GM12878 (cell line): ENCODE results near the gene GALNTL6.

Experiments
- CTCF ChIP-seq, 3 experiments: IDR thresholded peaks in 2 of 3; conservative IDR thresholded peaks in 1 of 3; 2 replicates each; pipeline ENCODE4 v1.5.1; 2011; ENCODE audit warnings: low read depth in 3 of 3, low read length in 3 of 3, mild to moderate bottlenecking in 3 of 3, control low read depth in 2 of 3, moderate library complexity in 2 of 3, inconsistent platforms in 1 of 3, mixed read lengths in 1 of 3; ENCODE audit not compliant: control insufficient read depth in 2 of 3, insufficient read depth in 1 of 3; ENCODE audit errors: extremely low read depth in 1 of 3
- POLR2A ChIP-seq: IDR thresholded peaks from 2 replicates; pipeline ENCODE4 v1.6.1; 2011; ENCODE audit warnings: low read depth, mild to moderate bottlenecking, low read length
- SIN3A ChIP-seq: IDR thresholded peaks from 2 replicates; pipeline ENCODE4 v1.6.1; 2012; ENCODE audit warnings: low read depth, low read length, improper control_type of control experiment

- TF ChIP-seq CTCF (IDR thresholded peaks at IDR 0.05 in 2 of 3, conservative IDR thresholded peaks at IDR 0.05 in 1 of 3; ENCODE audit: control insufficient read depth in 2 of 3, extremely low read depth in 1 of 3, insufficient read depth in 1 of 3, low read depth in 3 of 3, low read length in 3 of 3) (no peak), POLR2A (no peak), SIN3A (no peak)
Observed at GRCh38 chr4:173076903-173077634, 1263.9 kb downstream of the GALNTL6 start.
